CD4-positive, alpha-beta T cell treated with Interleukin-2 at 100 ng/mL for 4 hours (primary cell): Measurements from ENCODE around the gene MDGA2.

Source experiments
- DNase-seq: peaks from one replicate; pipeline ENCODE4 v3.0.0-alpha.2; 2020; ENCODE audit warnings: low spot score

MDGA2 gene

DNA sequence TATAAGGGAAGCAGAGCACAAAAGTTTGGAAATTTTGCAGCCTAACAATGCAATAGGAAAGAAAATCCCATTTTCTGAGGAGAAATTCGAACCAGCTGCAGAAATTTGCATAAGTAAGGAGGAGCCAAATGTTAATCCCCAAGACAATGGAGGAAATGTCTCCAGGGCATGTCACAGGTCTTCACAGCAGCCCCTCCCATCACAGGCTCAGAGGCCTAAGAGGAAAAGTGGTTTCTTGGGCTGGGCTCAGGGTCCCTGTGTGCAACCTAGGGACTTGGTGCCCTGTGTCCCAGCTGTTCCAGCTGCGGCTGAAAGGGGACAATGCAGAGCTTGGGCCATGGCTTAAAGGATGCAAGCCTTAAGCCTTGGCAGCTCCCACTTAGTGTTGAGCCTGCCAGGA, 190.0 kb downstream of the MDGA2 start:
- no peak for DNase-seq

DNA sequence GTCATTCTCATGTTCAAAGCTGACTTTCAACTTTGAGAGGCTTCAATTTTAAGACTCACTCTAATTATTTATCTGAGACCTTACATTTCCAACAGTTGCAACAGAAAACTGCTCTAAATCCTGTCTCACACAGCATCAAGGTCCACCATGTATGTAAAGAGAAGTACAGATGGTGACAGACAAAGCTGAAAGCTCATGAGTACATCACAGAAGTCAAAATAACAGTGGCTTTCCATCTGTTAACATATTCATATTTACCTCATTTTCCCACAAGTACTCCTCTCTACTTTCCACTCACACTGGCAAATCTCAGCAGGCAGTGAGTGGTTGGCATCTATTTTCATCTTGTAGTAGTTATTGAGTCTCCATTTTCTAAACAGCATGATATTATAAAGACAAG, 192.0 kb downstream of the MDGA2 start:
- no peak for DNase-seq

DNA sequence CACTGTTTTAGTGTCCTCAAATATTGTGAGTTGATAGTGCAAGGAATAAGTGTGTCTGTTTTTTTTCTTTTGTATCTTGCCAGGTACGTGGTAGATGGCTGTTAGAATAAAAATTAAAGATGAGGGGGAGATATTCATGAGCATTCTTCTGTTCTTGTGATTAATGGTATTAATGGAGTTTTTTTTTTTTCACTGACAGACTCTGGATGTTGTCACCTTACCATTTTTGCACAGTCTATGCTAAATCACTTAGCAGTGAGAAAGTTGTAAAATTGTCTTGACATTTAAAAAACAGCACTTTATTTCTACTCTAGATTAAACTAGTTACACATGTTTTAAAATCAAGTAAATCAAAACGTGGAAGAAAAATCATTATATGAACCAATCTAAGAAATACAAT, 204.3 kb downstream of the MDGA2 start:
- DNase-seq = no peak

DNA sequence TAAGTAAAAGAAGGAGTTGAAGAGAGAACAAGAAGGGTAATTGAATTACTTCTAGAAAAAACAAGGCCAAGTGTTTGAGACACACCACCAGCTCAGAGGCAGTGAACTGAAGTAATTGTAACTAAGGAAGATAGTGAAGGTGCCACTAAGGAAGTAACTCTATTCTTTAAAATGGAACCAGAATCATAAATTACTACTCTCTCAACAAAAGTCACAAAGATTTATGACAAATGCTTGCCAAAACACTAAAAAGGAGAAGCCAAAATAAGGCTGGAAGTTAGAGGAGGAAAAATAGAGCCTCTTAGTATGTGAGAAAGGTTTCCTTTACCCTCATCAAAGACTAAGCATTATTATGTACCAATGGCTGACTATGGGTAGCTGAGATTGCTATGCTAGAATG, 208.5 kb downstream of the MDGA2 start:
- no peak for DNase-seq

DNA sequence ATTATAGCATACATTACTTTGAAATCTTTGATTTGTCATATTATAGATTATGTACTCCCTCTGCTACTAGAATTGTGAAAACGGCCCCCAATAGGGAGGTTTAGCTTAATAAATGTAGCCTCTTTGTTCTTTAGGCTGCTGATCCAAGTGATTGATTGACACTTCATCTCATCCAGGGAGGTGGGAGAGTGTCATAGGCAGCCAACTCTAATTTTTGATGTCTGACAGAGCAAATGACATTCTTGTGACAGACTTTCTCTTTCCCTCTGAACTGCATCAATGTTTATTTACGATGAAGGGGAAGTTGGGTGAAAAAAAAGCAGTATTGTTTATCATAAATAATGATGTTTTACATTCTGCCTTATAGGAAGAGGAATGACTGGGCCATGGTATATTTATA, 221.4 kb downstream of the MDGA2 start:
- DNase-seq = no peak

DNA sequence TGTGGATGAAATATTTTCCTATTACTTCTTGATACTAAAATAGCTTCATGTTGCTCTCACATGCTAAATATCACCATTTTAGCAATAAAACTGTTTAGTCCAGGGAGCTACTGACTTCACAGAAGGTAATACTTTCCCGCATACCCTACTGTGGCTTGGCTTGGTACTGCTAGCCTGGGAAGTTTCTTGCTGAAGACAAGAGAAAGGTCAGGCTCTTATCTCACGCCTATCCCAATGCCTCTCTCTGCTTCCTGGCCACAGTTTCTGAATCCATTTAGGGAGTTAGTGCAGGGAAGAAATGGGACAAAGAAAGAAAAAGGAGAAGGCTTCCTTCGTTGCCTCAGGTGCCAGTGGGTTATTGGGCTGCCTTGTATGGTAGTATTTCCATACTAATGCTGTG, 228.3 kb downstream of the MDGA2 start:
- DNase-seq = no peak

DNA sequence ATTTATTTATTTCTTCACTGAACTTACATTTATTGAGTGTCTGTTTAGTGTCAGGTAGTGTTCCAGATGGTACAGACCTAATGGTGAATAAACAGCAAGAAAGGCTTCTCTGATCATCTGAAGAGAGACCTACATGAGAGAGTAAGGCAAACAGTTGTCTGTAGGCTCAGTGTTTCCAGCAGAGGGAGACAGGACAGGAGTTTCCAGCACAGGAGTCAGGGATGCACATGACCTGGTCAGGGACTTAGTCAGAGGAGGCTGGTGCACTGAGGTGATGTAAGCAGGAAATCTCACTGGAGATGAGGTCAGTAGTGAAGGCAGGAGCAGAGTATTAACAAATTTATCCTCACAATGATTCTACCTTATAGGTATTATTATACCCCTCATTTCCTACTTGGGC, 233.2 kb downstream of the MDGA2 start:
- DNase-seq = no peak

DNA sequence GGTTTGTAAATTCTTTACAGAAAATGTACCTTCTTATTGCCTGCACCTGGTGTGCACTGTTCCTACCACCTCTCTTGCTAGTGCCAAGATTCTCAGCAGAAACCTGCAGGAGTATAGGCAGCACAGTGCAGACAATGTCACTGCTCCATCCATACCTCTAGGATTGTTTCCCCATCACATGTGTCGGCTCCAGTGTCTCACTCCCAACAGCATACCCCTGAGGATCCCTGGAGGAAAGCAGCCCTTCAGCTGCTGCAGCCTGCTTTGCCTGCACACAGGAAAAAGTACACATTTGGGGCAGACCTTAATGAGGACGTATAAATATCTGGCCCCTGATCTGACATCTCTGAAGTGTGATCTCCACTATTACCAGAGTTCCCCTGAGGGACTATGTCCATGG, 235.5 kb downstream of the MDGA2 start:
- DNase-seq = no peak

DNA sequence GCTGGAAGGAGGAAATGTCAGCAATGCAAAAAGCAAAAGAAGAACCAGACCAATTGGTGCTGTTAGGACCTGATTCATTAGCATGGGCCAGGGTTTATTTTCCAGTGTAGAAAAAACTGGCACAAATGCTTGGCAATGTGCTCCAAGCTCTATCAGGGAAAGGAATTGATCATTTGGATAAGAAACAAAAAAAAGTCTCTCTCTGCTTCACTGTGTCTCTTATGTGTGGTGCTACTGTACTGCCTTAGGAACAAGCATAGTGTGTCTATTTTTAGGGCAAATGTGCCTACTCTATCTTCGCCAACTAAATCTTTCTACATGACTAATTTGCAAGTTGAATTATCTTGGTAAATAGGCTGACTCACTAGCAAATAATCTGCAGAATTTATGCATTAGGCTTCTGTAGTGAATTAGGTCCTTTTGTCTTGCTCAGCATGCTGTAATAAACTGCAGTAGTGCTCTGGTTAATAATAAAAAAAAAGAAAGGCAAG, 236.7 kb downstream of the MDGA2 start:
- DNase-seq = no peak

DNA sequence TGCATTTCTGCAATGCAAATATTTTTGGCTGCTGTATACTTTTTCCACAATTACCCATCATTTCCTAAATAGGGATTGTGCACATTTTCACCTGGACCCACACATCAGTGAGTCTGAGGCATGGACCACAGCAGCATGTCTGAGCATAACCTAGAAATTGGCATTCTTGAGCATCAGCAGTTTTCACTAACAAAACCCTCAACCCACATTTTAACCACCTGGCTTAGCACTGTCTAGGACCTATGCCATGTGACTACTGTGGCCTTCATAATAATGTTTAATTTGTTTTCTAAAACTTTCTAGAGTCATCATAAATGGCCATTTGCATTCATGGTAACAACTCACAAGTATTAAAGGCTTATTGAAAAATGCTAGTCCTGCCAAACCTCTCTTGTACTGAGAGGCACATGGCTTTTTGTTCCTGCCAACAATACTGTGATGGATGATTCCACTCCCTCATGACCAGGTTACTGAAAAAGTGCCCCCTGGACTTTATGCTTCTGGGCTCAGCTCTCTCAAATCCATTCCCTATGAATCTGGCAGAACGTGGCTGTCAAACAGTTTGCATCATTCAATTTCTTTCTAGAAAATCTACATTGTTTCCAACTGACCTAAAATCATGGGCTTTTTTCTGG, 240.0 kb downstream of the MDGA2 start:
- DNase-seq = no peak

DNA sequence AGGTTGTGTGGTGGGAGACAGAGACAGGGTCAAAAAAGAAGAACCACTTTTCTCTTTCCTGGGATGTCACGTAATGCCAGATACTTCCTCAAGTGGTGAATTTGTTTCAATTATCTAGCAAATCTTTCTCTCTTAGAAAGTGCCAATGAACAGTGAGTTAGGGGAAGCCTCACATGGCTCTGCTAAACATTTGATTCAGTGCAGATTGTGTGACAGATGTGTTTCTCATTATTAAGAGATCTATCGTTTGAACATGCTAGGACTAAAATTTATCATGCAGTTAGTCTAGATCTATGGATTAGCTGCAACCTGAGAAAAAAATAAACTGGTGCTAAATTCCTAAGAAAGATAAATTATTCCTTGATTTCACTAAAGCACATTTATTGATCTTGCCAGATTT, 247.8 kb downstream of the MDGA2 start:
- DNase-seq = no peak

DNA sequence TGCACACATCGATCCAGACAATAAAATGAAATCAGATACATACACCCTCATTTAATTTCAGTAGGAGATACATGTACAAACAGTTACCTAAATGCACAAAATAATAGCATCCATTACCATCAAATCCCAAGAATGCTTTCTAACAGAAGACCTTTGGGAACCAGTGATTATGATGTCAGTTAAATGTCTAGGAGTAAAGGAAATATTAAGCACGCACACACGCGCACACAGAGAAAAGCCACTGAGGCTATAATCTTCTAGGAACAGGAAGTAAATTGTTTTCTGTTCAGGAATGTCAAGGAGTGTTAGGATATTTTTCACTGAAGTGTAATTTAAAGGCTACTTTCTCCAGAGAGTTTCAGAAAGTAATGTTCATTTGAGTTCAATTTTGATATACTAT, 250.1 kb downstream of the MDGA2 start:
- DNase-seq = no peak

DNA sequence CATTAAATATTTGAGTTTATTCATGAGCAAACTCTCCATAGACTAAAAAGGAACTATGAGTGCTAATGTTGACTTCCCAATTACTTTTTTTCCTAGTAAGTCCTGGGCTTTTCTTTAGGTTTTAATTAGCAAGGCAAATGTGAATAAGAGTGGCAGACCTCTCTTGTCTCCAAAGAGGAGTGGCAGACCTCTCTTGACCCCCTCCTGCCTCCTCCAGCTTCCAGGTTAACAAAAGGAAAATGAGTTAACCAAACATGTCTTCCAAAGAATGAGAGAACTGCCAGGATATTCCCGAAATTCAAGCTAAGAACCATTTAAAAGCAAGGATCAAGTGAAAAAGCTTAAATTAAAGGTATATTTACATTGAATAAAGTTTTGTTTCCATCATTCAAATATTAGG, 253.2 kb downstream of the MDGA2 start:
- DNase-seq = no peak

DNA sequence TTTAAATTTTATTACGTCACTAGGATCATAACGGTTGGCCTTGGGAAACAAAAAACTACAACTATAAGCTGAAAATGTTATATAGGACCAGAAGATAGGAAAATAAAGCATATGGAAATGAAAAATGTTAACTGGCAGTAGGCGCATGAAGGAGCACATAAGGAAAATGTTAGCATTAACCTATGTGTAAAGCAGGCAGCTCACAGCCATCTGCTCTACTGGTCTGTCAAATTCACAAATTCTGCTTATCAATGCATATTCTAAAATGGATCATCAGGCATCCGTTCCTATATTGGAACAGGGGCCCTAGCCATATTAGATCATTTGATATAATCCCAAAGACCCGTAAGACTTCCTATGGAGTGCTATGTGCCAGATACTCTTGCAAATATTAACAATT, 263.9 kb downstream of the MDGA2 start:
- no peak for DNase-seq

DNA sequence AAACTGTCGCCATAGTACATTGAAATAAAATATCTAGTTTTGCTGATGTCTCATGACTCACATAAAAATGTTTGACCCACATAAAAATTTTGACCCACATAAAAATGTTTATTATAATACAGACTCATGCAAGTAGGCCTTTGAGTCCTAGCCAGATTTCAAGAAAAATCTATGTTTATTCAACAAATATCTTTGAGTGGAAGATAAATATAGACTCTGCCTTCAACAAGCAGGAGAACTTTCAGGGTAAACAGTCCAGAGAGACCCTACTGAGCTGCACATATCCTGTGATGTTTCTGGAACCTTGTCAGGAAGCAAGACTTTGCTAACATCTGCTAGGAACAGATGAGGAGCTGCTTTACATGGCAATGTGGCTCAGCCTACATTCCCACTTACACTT, 283.1 kb downstream of the MDGA2 start:
- DNase-seq = no peak

DNA sequence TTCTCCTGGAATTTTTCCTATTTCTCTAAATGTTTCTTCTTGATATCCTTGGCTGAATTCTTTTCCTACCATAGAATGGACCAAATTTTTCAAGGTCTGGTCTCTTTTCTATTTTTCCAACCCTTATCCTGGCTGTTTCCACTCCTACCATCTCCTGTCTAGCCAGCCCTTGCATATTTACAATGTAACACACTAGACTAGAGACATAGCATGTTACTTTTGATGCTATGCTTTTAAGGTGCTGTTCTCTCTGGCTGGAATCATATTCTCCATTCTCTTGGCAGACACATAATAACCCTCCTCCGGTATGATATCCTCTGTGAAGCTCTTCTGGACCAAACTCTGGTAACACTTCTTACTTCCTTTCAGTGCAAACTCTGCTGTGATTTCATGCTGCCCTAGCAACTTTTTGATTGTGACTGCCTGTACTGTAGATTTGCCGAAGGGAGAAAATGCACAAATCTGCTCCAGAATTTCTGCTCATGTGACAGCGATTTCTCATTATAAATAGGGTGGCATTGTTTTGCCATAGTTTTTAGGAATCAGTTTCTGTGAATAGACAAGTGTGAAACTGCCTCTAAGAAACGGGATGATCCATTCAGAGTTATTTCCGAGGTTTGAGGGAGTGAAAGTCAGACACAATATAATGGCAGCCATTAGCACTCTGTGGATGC, 284.4 kb downstream of the MDGA2 start:
- no peak for DNase-seq

DNA sequence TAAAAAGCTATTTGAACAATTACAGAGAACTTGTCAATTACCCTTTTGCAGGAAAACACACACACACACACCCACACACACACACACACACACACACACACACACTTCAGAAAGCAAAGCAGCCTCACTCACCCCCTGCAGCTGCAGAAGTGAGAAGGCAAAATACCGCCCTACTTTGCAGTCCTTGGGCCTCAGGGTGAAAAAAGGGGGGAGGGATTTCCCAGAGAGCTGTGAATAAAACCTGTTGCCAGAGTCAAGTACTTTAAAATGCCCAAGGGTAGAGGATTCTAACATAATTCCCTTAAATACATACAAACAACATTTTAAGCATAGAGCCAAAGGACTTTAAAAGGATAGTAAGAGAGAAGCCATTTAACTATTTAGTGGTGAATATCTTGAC, 285.9 kb downstream of the MDGA2 start:
- no peak for DNase-seq

DNA sequence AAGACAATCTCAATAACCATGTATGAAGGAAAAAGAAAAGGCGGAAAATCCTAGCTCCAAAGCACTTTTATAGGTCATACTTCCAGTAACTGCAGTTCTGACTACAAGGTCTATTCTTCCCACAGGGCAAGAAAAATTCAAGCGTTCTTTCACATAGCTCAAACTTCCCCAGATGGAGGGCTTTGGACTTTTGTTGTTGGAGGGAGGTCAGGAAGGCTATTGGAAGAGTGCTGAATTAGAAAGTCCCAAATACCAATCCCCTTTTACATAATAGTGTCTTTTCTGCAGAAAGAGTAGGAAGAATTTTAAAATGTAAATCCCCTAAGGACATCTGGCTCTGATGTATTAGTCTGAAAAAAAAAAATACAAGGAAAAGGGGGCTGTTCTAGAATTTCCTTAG, 309.4 kb downstream of the MDGA2 start:
- no peak for DNase-seq

DNA sequence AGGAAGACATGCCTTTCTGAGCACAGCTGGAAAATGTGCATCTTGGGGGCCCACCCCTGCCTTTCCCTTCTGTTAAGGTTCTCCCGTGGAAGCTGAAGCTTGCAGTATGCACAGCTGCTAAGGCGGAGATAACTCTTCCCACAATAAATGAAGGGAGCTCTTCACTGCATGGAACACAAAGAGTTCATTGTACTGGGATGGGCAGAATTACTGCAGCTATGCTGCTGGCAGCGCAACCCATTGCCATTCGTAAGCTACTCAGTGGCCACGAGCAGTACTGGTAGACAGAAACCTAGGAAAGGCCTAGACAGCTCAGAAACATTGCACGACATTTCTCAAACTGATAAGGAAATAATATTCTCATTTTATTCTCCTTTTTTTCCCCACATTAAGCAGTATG, 310.2 kb downstream of the MDGA2 start:
- no peak for DNase-seq

DNA sequence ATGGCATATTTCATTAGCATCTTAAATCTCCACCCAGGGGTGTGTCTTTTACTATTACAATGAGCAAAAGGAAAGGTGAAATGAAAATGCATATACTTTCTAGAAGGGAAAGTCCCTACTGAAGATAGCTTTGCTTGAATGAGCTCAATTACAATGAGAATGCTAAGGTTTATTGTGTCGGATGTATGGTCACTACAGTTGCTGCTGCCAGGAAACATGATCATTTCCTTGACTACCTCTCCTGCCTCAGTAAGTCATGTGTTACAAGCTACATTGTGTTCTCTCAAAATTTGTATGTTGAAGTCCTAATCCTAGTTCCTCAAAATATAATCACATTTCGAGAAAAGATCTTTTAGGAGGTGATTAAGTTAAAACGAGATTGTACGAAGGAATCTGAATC, 322.2 kb downstream of the MDGA2 start:
- DNase-seq = no peak

DNA sequence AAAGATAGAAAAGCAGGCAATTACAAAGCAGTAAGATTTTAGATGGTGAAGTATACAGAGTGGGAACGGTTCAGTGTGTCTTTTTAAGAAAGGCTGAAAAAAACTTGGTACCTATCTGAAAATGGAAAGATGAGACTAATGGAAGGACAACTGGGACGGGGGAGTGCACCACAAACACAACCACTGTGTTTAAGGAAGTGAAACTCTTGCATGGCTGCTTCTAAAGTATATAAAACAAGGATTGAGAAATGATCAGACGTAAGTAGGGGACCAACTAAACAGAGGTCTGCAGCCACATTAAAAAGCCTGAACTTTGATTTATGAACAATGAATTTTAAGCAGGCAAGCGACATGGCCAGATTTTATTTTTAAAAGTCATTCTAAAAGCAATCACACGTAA, 328.6 kb downstream of the MDGA2 start:
- DNase-seq = no peak

DNA sequence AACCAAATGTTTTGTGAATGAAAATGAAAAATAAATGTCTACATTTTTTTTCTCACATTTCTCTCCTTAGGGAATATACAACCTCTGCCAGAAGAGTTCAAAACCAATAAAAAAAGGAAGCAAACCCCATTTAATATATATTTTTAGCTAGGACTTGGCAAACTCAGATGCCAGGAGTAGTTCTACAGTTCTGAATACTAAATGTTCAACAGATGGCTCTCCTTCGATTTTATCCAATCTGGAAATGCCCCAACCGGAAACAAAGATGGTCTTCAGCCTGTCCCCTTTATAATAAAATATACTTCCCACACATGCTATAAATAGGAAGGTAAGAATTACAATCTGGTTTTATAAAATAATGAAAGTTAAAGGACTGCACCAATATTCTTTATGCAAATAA, 330.4 kb downstream of the MDGA2 start:
- DNase-seq = no peak

DNA sequence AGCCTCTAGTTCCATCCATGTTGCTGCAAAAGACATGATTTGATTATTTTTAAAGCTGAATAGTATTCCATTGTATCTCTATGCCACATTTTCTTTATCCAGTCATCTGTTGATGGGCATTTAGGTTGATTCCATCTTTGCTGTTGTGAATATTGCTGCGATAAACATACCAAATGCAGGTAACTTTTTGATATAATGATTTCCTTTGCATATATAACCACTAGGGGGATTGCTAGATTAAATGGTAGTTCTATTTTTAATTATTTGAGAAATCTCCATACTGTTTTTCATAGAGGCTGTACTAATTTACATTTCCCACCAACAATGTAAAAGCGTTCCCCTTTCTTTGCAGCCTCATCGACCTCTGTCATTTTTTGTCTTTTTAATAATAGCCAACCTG, 342.5 kb downstream of the MDGA2 start:
- no peak for DNase-seq

DNA sequence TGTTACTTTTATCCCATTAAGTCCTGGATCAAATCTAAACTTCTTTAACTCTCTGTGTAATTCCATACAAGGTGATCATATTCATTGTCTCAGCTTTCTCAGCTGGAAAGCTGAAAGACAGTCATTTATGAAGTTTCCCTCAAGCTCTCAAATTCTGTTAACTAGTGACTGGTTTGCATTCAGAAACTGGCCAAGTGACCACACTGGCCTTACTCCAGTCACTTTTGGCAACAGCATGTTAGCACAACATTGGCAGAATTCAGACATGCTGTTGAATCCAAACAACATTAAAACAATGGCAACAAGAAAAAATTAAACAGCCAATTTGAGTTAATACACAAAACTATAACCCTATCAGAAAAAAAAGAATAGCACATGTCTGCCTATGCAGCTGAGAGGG, 343.3 kb downstream of the MDGA2 start:
- no peak for DNase-seq
